Ovary (tissue), 9 donors: ENCODE results near the gene CGN. TPM values are rescaled to one million over a fixed set of nuclear protein-coding genes. Genes with fewer than 3 reads are reported as not detected.
A peak's percentile ranks its signal among the peaks of the same experiment; 100 is the strongest.

Experiments
- DNase-seq, 5 donors: peaks; one replicate each; pipeline ENCODE4 v3.0.0-alpha.2; 2019 to 2020
- H3K27ac ChIP-seq, 2 donors: fragments of 200-600 bp; one replicate each; pipeline versions ENCODE4 v1.5.1 to v1.8.0; 2019 to 2022
- H3K27me3 ChIP-seq: fragments of 200-600 bp; one replicate; pipeline ENCODE4 v1.8.0; 2022
- H3K36me3 ChIP-seq: fragments of 200-600 bp; sonication (generic); one replicate; pipeline ENCODE4 v1.5.1; 2019
- H3K4me1 ChIP-seq: one replicate; pipeline ENCODE4 v1.8.1; 2013; ENCODE audit warnings: mild to moderate bottlenecking, moderate library complexity; ENCODE audit not compliant: insufficient read depth
- H3K4me3 ChIP-seq: fragments of 200-600 bp; sonication (generic); one replicate; pipeline ENCODE4 v1.5.1; 2017
- H3K9me3 ChIP-seq, 2 donors: fragments of 200-600 bp in 1 of 2; sonication (generic) in 1 of 2; one replicate each; pipeline versions ENCODE4 v1.5.1 to v1.8.1; 2013 to 2019; ENCODE audit warnings: mild to moderate bottlenecking in 1 of 2, moderate library complexity in 1 of 2
- EP300 ChIP-seq: sonication (generic); formaldehyde crosslinking; IDR thresholded peaks from one replicate; pipeline ENCODE4 v1.6.1; 2017; ENCODE audit warnings: antibody characterized with exemption
- POLR2A ChIP-seq: fragments of 450-650 bp; IDR thresholded peaks from one replicate; pipeline ENCODE4 v1.6.1; 2017; ENCODE audit warnings: antibody characterized with exemption, mild to moderate bottlenecking, moderate library complexity
- WGBS, 3 donors: extraction: QIAGEN DNeasy Blood & Tissue Kit in 1 of 3; methylation state at CpG; one replicate each; pipeline versions ENCODE4 v1.1.5 to v1.1.7; 2013 to 2017; 5-methylcytosine and 5-hydroxymethylcytosine counted together
- intact Hi-C, 4 donors: fragments of 100-400 bp; cut with DNase I; formaldehyde crosslinking; loops; one replicate each; pipeline versions ENCODE4 v1.11.0 to v1.15.1; 2022 to 2023
- polyA plus RNA-seq, 2 donors: library from polyadenylated mRNA; stranded (reverse); fragments of 200-250 nt in 1 of 2; fragments of 350-450 nt in 1 of 2; fragmentation: Illumina TruSeq in 1 of 2; extraction: RNeasy Lipid Tissue Mini Kit (QIAGEN cat#74804) in 1 of 2; gene quantifications; one replicate each; pipeline ENCODE4 v1.2.3, GENCODE V29; 2013 to 2014
- total RNA-seq, 7 donors: library from RNA; depleted of rRNA in 2 of 7; stranded (reverse); fragments of >200 nt in 2 of 7; fragmentation: NEBNext Ultra II Directional in 3 of 7; extraction: Animal tissue kit (Norgen Biotek cat#: 25700) in 3 of 7; gene quantifications; one replicate each; pipeline versions ENCODE4 v1.1.0 to v1.2.4, GENCODE V29; 2016 to 2023
- TF ChIP-seq, protein P1 (sequence below), 3 donors: fragments of 450-650 bp in 2 of 3; fragments of 200-600 bp in 1 of 3; IDR thresholded peaks; one replicate each; pipeline versions ENCODE4 v1.5.1 to v1.8.0; 2016 to 2022; ENCODE audit warnings: antibody characterized with exemption in 3 of 3, mild to moderate bottlenecking in 1 of 3
- donor health status: DM: no; HTN: no; CAD: no; lungs with moderate emphysema.
- donor health status: DM: no; HTN: no; CAD: no.
- donor health status: Bipolar disorder and iron deficiency.
- donor health status: DM: yes; HTN: yes; CAD: no.
- donor health status: DM: no; HTN: no; CAD: no.
- donor health status: DM: yes; HTN: yes; CAD: no.

CGN gene
- total and polyA plus RNA-seq, 9 donors = 1.0 to 26.8 (median 4.3) TPM

DNA sequence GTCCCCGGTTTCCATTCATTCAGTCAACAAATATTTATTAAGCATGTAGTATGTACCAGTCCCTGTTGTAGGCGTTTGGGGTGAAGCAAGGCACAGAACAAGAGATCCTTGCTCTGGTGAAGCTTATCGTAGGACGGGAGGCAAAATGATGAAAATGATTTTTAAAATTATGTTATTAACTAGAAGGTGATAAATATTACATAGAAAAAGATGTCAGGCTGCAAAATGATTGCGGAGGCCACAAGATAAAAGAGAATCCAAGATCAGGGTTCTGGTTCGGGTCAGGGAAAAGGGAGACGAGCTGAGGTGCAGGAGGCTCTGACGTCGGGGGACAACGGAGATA lies 602 bp upstream of the CGN start:
- Histone ChIP-seq H3K9me3 (no peaks in the 10 kb centered on the region), H3K4me1 (peaks cover 6% of the 10 kb centered on the region), H3K27me3 (no peaks in the 10 kb centered on the region), H3K4me3 (peak overlapping the region; percentile 64), H3K27ac (peak overlapping the region; percentile 52 to 90), H3K36me3 (no peaks in the 10 kb centered on the region)
- intact Hi-C loops = no loop called here
- no peak for DNase-seq
- TF ChIP-seq POLR2A (no peak), EP300 (no peak)
- TF ChIP-seq, protein P1, sequence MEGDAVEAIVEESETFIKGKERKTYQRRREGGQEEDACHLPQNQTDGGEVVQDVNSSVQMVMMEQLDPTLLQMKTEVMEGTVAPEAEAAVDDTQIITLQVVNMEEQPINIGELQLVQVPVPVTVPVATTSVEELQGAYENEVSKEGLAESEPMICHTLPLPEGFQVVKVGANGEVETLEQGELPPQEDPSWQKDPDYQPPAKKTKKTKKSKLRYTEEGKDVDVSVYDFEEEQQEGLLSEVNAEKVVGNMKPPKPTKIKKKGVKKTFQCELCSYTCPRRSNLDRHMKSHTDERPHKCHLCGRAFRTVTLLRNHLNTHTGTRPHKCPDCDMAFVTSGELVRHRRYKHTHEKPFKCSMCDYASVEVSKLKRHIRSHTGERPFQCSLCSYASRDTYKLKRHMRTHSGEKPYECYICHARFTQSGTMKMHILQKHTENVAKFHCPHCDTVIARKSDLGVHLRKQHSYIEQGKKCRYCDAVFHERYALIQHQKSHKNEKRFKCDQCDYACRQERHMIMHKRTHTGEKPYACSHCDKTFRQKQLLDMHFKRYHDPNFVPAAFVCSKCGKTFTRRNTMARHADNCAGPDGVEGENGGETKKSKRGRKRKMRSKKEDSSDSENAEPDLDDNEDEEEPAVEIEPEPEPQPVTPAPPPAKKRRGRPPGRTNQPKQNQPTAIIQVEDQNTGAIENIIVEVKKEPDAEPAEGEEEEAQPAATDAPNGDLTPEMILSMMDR (IDR thresholded peaks at IDR 0.05) = no peak
- 5 to 10% (median 7%) methylated on average over 10 of the region's 10 CpGs for WGBS, 3 donors

DNA sequence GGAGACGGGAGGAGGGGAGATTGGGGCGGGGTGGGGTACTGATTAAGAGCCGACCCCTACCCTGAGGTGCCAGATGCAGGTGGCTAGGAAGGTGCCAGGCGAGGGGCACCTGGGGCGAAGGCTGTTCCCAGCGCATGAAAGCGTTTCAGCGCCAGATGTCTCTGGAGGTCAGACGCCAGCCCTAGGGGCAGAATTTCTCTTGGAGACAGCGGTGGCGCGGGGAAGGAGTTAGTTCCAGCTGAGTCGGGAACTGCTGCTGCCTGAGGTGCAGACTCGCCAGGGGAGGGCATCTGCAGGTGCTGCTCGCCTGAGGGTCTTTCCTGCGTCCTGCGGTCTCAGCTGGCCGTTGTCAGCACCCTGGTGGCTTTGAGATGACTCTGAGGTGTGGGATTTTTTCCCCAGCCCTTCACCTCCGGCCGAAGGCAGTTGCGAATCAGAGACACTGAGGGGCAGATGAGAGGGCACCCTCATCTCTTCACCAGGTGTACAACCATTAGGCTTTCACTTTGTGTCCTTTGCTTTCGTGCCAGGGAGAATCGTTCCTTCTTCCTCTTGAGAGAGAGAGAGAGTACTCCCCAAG lies 539 bp downstream of the CGN start:
- intact Hi-C loops = no loop called here
- DNase-seq = peak in 3 of 5 donors; percentile 47 to 61 (median 48)
- Histone ChIP-seq H3K36me3 (no peaks in the 10 kb centered on the region), H3K27ac (peak overlapping the region; percentile 52 to 90), H3K9me3 (no peaks in the 10 kb centered on the region), H3K27me3 (no peaks in the 10 kb centered on the region), H3K4me1 (peaks cover 6% of the 10 kb centered on the region), H3K4me3 (peak overlapping the region; percentile 64)
- TF ChIP-seq, protein P1 (IDR thresholded peaks at IDR 0.05) = no peak
- TF ChIP-seq EP300 (no peak), POLR2A (no peak)
- WGBS, 3 donors = 1 to 2% (median 1%) methylated on average over 23 of the region's 23 CpGs

DNA sequence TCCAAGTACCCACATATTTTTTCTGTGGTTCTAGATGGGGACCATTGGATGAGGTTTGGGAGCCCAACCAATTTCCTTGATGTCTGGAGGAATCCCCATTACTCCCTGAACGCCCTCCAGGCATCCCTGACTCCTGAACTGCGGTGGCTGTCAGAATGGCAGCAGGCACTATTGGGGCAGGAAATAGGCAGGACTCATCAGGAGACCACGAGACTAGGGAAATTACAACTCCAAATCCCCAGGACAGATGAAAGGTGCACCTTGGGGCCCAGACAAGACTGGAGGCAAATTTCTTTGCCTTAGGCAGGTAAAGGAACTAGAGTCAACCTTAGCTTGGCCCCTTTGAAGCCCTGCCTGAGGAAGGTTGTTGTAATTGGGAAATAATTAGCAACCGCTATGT lies 1.1 kb downstream of the CGN start:
- Histone ChIP-seq H3K27me3 (no peaks in the 10 kb centered on the region), H3K27ac (no peak overlapping the region), H3K4me3 (peak overlapping the region; percentile 64), H3K9me3 (no peaks in the 10 kb centered on the region), H3K36me3 (no peaks in the 10 kb centered on the region), H3K4me1 (peaks cover 6% of the 10 kb centered on the region)
- intact Hi-C loops = no loop called here
- DNase-seq = no peak
- TF ChIP-seq POLR2A (no peak), EP300 (no peak)
- TF ChIP-seq, protein P1 (IDR thresholded peaks at IDR 0.05) = no peak
- WGBS, 3 donors = 58 to 65% (median 61%) methylated on average over 4 of the region's 4 CpGs

DNA sequence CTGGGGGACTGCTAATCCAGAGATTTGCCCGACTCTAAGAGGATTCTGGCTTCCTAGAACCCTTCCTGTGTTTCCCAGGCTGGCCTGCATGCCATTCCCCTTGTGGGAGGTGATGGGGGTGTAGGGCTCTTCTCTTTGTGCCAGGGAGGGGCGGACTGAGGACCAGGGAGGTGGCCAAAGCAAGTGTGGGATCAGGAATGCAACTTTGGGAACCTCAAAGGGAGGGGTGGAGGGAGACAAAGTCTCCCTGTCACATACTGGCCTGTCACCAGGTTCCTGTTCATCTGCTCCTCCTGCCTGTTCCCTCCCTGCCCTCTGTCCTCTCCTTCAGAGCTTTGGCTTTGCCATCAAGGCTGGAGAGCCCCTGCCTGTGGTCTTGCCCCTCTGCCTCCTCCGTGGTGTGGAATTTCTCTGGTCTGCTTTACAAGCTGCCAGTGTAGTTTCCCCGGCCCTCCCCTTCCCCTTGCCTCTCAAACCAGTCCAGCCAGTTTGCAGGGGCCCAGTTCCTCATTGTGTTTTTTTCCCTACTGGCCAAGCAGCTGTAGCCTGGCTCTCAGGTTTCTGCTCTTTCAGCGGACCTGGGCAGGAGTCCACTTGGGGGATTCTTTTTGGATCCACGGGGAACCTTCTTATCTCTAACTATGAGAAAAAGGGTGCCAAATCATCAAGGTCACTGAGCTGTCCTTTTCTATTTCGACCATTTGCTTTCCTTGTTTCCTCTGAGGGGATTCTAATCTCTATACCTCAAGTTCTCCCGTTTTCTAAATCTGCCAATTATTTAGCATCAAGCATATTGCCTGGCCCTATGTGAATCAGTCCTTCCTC lies 1.8 kb downstream of the CGN start:
- Histone ChIP-seq H3K27ac (no peak overlapping the region), H3K27me3 (no peaks in the 10 kb centered on the region), H3K36me3 (no peaks in the 10 kb centered on the region), H3K9me3 (no peaks in the 10 kb centered on the region), H3K4me3 (peak overlapping the region; percentile 64), H3K4me1 (peaks cover 6% of the 10 kb centered on the region)
- no peak for DNase-seq
- 42 to 53% (median 50%) methylated on average over 8 of the region's 8 CpGs for WGBS, 3 donors
- intact Hi-C loops = no loop called here
- TF ChIP-seq, protein P1 (IDR thresholded peaks at IDR 0.05) = no peak
- TF ChIP-seq EP300 = no peak
- no peak for TF ChIP-seq POLR2A
